ENCODE data around the gene KRTAP4-11. TPM values are rescaled to one million over a fixed set of nuclear protein-coding genes. Genes with fewer than 3 reads are reported as not detected.
"Not testable (repeated sequence)": the region's sequence is repeated elsewhere in the genome, so short reads cannot be mapped to it uniquely, and the experiment has no call there.

KRTAP4-11 gene
- total RNA-seq, 4 donors from 2014 or later: not detected

GRCh38 chr17:41118721-41119120 lies 548 bp upstream of the KRTAP4-11 start:
- no peak for TF ChIP-seq CTCF (IDR thresholded peaks at IDR 0.05; ENCODE audit: low read depth)

DNA sequence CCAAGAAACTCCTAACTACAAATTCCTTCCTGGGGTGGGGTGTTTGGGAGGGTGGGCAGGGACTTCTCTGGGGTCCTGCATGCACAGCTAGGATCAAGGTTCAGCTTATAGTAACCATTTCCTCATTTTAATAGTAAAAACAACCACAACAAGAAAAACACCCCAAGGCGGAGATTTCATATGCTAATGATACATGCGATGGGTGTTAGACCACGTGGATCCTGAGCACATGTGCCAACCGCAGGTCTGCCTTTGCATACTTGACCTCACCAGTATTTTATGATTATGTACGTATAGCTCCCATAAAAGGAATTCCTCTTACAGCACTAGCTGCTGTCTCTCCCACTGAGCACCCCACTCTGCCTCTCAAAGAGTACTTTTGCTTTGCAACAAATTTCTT lies 1.9 kb downstream of the KRTAP4-11 start:
- TF ChIP-seq CTCF (IDR thresholded peaks at IDR 0.05; ENCODE audit: low read depth): no peak

DNA sequence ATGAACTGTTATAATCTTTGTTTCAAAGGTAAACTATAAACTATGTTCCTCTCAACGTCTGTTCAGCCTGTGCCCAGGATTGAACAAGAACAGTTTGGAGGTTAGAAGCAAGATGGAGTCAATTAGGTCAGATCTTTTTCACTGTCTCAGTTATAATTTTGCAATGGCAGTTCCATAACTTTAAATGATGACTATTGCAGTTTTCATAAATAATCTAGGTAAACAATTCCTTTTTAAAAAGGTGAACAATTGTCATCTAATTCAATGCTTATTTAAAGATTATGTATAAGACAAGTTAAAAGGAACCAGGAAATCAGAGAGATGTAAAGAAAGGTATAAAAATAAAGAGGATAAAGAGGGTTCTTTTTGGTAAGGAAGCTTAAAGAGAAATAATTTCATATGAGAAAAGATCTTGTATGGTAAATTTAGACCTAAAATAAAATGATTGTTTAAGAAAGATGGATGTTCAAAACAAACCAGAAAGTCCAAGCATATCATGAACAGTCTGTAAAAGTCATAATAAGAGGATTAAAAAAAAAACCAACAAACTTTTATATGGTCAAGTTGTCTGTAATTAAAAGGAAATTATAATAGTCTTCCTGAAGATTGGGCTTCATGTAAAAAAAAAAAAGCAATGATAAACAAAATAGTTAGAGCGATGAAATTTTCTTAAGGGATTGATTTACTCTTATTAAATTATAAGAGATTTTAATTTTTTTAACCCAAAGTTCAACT lies 6.9 kb downstream of the KRTAP4-11 start:
- no peak for TF ChIP-seq CTCF (IDR thresholded peaks at IDR 0.05; ENCODE audit: low read depth)

GRCh38 chr17:41107941-41108450 lies 10.2 kb downstream of the KRTAP4-11 start:
- TF ChIP-seq CTCF (IDR thresholded peaks at IDR 0.05; ENCODE audit: low read depth): no peak

GRCh38 chr17:41105347-41105746 lies 12.8 kb downstream of the KRTAP4-11 start, which contains the start of gene KRTAP4-9:
Gene KRTAP4-9, plus strand, starts transcription at chr17:41105389. Its CDS starts 0 bp downstream, at chr17:41105389.
- TF ChIP-seq CTCF (IDR thresholded peaks at IDR 0.05; ENCODE audit: low read depth): not testable (repeated sequence)

GRCh38 chr17:41103896-41104295 lies 14.3 kb downstream of the KRTAP4-11 start:
- no peak for TF ChIP-seq CTCF (IDR thresholded peaks at IDR 0.05; ENCODE audit: low read depth)

GRCh38 chr17:41101586-41102259 lies 16.4 kb downstream of the KRTAP4-11 start, which contains the start of gene KRTAP4-16:
Gene KRTAP4-16, minus strand, starts transcription at chr17:41102209. Its CDS starts 0 bp downstream, at chr17:41102209.
- no peak for TF ChIP-seq CTCF (IDR thresholded peaks at IDR 0.05; ENCODE audit: low read depth)
